GM21360 (cell line): ENCODE results near the gene AGAP1.
A peak's percentile ranks its signal among the peaks of the same experiment; 100 is the strongest.

Experiments
- ATAC-seq: cut with Tn5 transposase; IDR thresholded peaks from one replicate; pipeline ENCODE4 v1.9.1; 2021; ENCODE audit warnings: mild to moderate bottlenecking, moderate library complexity; ENCODE audit not compliant: unreplicated experiment

The AGAP1 gene

DNA sequence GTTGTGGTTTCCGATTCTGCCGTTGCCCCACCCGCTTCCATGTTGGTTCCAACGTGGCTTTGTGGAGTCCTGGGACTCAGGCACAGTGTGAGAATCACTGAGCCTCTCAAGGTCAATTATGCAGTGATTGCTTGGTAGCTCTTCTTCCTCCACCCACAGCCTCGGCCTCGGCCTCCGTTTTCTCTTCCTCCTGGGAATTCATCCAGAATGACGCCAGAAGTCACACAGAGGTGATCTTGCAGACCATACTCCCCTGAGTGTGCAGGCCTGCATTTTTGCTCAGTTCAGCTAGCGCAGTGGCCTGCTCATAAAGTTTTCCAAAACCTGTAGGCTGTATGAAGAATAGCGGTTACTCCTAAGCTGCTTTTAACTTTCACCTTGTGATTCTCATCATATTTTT, 401.0 kb downstream of the AGAP1 start:
- no peak for ATAC-seq

DNA sequence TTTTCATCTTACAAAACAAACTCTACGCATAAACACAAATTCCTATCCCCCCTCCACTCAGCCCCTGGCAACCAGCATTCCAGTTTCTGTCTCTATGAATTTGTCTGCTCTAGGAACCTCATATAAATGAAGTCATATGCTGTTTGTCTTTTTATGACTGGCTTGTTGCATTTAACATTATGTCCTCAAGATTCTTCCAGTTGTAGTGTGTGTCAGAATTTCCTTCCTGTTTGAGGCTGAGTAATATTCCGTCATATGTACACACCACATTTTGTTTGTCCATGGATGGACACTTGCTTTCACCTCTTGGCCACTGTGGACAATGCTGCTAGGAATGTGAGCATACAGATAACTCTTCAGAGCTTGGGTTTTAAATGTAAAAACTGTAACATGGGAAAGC, 402.2 kb downstream of the AGAP1 start:
- no peak for ATAC-seq

- no peak for ATAC-seq
These were observed 404.1 kb downstream of the AGAP1 start for GRCh38 chr2:235897992-235898391.

DNA sequence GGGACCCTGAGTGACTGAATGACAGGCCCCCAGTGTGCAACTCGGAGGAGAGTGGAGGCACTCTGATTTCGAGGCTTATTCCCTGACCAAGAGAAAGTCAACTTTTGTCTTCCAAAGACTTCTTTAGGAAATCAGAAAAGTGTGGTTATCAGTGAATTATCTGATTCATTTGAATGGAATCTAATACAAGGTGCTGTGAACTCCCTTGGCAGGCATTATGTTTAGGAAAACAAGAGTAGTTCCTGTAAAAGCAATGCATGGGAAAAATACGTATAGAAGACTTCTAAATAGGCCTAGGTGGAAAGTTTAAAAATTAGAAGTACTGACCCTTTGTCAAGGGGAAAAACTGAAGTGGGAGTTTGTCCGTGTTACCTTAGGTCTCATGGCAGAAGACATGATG, 404.9 kb downstream of the AGAP1 start:
- no peak for ATAC-seq

DNA sequence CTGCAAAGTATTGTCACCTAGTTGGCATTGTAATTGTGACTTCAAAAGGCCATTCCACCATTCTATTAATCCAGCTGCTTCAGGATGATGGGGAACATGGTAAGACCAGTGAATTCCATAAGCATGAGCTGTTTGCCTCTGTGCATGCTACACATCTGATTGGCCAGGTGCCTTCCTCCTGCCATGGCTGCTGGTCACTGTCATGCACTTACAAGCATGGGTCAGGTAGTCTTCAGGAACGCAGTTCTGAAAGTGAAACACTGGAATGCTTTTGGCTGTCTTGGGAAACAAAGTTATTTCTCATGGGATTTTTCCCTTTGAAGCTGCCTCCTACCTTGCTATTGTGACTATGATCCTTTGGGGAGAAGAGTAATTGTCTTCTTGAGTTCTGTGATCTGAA, 406.8 kb downstream of the AGAP1 start:
- ATAC-seq, result no peak

DNA sequence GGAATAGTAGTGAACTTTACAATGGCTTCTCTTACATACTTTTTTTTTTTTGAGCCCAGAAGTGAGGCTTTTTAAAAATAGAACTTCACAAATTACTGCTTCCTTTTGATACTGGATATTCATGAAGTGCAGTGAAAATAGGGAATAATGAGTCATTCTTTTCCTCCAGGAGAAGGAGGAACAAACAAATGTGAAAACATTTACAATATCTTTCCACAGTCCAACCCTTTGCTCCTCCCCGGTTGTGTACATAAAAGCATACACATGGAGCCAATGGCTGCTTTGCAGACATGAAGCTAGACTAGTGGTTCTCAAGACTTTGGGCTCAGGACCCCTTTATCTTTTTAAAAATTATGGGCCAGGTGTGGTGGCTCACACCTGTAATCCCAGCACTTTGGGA, 407.4 kb downstream of the AGAP1 start:
- no peak for ATAC-seq

- ATAC-seq, result no peak
These were observed 410.1 kb downstream of the AGAP1 start for GRCh38 chr2:235903782-235904584.

- ATAC-seq, result no peak
These were observed 410.7 kb downstream of the AGAP1 start for GRCh38 chr2:235904585-235904931.

GRCh38 chr2:235908826-235909225, 415.0 kb downstream of the AGAP1 start:
- ATAC-seq, result peak; percentile 59

- no peak for ATAC-seq
These were observed 415.5 kb downstream of the AGAP1 start for GRCh38 chr2:235909358-235909757.

DNA sequence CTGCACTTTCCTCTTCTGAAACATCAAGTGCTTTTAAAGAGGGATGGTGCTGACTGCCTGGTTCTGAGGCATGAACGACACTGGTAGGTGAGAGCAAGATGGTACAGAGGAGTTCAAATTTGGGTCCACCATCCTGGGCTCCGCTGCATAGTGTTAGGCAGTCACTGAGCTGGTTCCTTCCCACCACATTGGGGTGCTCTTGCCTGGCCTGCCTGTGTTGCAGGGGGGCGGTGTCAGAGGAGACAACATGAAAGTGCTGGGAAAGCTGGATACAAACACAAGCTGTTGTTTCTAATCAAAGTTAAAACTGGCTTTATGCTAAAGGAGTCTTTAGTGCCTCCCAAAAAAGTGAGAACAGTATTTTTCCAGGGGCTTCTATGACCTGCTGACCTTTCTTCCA, 416.2 kb downstream of the AGAP1 start:
- no peak for ATAC-seq

DNA sequence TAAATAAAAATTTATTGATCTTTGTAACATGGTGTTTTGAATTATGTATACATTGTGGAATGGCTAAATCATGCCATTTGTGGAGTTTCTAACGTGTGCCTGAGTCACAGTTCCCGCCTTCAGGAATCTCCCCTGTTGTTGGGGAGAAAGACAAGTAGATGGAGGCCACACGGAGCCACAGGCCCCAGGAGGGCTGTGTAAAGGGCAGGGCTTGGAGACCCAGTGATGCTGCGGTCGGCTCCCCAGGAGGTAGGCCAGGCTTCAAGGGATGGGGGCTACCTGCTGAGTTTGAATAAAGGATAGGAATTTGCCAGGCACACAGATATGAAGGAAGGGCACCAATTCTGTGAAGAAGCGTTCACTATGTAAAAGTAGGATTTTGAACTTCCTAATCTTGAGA, 417.3 kb downstream of the AGAP1 start:
- no peak for ATAC-seq

- ATAC-seq, result no peak
These were observed 417.9 kb downstream of the AGAP1 start for GRCh38 chr2:235911633-235912233.

DNA sequence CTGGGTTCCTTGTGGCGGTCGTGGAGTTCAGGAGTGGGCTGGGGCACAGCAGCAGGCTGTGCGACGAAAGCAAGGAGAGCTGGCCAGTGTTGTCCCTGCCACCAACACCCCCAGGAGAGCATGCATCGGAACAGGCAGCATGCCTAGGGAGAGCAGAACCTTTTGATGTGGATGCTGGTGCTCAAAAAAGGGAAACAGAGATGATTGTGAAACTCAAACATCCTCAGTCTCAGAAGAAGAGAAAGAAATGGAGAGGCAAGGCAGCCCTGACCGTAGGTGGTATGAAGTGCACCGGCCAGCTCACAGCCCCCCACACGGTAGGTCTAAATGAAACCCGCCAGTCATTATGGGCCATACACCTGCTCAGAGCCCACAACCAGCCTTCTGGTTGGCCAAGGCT, 420.9 kb downstream of the AGAP1 start:
- no peak for ATAC-seq

- ATAC-seq, result no peak
These were observed 423.7 kb downstream of the AGAP1 start for GRCh38 chr2:235917506-235917905.

DNA sequence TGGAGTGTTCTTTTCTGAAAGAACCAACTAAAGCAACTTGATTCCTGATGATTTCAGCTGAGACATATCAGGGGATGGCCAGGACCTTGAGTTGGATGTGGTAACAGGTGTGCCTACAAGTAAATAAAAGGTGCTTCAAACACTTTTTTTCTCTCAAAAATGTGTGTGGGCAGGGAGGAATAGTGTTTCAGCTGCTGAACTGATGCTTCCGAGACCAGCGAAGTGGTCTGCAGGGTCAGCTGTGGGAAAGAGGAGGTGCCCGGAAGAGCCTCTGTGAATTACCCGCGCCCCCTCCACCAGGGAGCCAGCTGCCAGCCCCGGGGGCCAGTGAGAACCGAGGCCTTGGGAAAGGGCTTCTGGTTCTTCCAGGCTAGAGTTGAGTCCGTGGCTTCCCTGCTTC, 425.0 kb downstream of the AGAP1 start:
- ATAC-seq, result no peak

- ATAC-seq, result no peak
These were observed 426.5 kb downstream of the AGAP1 start for GRCh38 chr2:235920216-235920865.

- ATAC-seq, result no peak
These were observed 427.8 kb downstream of the AGAP1 start for GRCh38 chr2:235921508-235922191.

GRCh38 chr2:235922839-235923238, 429.0 kb downstream of the AGAP1 start:
- no peak for ATAC-seq

GRCh38 chr2:235923859-235924674, 430.2 kb downstream of the AGAP1 start:
- ATAC-seq, result no peak

DNA sequence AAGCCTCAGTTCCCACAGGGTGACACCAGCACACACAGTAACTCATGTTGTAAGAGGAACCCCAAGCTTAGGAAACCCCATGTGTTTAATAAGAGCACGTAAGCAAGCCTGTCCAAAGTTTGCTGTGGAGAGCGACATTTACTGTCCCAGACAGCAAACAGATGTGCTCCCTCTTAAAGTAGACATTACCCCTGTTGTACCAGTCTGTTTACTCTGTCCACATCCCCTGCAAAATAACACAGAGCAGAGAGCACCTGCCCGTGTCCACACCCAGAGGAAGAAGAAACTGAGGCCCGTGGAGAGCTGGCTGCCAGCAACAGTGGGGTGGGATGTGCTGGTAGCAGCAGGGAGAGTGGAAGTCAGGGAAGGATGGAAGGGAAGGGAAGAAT, 430.8 kb downstream of the AGAP1 start:
- ATAC-seq, result no peak
